Activated B cell treated with CpG ODN at 0.5 μM for 24 hours (primary cell): ENCODE data around the gene SH3RF1. TPM values are rescaled to one million over a fixed set of nuclear protein-coding genes. Genes with fewer than 3 reads are reported as not detected.

Source experiments
- ATAC-seq: fragments of 200-7000 bp; cut with Tn5 transposase; one replicate; pipeline ENCODE4 v1.10.0; 2021; ENCODE audit warnings: low read depth, mild to moderate bottlenecking, moderate library complexity
- CTCF ChIA-PET: fragments of 350-600 bp; sonication (Branson Sonifier 250); formaldehyde crosslinking; loops from one replicate; lab custom pipeline; 2021; ENCODE audit warnings: antibody characterized with exemption; lab: Charles Lee
- POLR2A ChIA-PET: fragments of 350-600 bp; sonication (Branson Sonifier 250); formaldehyde crosslinking; loops from one replicate; lab custom pipeline; 2021; ENCODE audit warnings: antibody characterized with exemption; lab: Charles Lee
- DNase-seq: peaks from one replicate; pipeline ENCODE4 v3.0.0; 2022
- H3K27ac Mint-ChIP-seq: one replicate; pipeline ENCODE4 v1.8.0; 2020; ENCODE audit warnings: mixed read lengths
- H3K27me3 Mint-ChIP-seq: one replicate; pipeline ENCODE4 v1.8.0; 2021; ENCODE audit warnings: mixed read lengths
- H3K36me3 Mint-ChIP-seq: one replicate; pipeline ENCODE4 v1.8.0; 2021; ENCODE audit warnings: low read depth, mixed read lengths
- H3K4me1 Mint-ChIP-seq: one replicate; pipeline ENCODE4 v1.8.0; 2021; ENCODE audit warnings: mixed read lengths
- H3K4me3 Mint-ChIP-seq: one replicate; pipeline ENCODE4 v1.8.0; 2020; ENCODE audit warnings: mild to moderate bottlenecking, mixed read lengths
- H3K9me3 Mint-ChIP-seq: one replicate; pipeline ENCODE4 v1.8.0; 2020; ENCODE audit warnings: mixed read lengths
- intact Hi-C: fragments of 100-400 bp; cut with micrococcal nuclease; formaldehyde crosslinking; loops from one replicate; pipeline ENCODE4 v1.15.1; 2024
- total RNA-seq: library from RNA; stranded (reverse); gene quantifications from 2 replicates; pipeline ENCODE4 v1.2.3, GENCODE V29; 2022
- TF ChIP-seq, protein P1 (sequence below): fragments of 200-600 bp; IDR thresholded peaks from one replicate; pipeline ENCODE4 v1.8.0; 2022; ENCODE audit warnings: antibody characterized with exemption, mild to moderate bottlenecking

SH3RF1 gene
- total RNA-seq, 1 donor from 2014 or later, result 7.1 TPM

DNA sequence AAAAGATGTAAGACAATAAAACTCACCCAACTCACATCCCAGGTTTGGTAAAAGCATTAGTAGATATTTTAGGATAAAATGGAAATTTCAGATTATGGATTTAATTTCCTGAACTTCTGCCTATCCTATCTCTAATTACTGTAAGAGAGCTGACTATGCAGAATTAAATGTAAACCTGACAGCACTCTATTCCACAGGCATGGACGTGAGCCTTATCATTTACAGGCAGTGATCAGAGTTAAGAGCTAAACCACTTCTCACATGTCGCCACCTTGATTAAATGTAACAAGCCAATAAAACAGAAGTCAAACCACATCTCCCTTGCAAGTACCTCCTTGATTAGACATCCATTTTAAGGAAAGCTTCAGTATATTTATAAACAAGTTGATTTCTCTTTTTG is 163.2 kb downstream of the SH3RF1 start:
- Mint-ChIP-seq H3K27ac (no peak overlapping the region), H3K4me3 (no peak overlapping the region), H3K36me3 (peaks cover 16% of the 10 kb centered on the region), H3K9me3 (no peaks in the 10 kb centered on the region), H3K27me3 (no peaks in the 10 kb centered on the region), H3K4me1 (no peaks in the 10 kb centered on the region)
- TF ChIP-seq, protein P1, sequence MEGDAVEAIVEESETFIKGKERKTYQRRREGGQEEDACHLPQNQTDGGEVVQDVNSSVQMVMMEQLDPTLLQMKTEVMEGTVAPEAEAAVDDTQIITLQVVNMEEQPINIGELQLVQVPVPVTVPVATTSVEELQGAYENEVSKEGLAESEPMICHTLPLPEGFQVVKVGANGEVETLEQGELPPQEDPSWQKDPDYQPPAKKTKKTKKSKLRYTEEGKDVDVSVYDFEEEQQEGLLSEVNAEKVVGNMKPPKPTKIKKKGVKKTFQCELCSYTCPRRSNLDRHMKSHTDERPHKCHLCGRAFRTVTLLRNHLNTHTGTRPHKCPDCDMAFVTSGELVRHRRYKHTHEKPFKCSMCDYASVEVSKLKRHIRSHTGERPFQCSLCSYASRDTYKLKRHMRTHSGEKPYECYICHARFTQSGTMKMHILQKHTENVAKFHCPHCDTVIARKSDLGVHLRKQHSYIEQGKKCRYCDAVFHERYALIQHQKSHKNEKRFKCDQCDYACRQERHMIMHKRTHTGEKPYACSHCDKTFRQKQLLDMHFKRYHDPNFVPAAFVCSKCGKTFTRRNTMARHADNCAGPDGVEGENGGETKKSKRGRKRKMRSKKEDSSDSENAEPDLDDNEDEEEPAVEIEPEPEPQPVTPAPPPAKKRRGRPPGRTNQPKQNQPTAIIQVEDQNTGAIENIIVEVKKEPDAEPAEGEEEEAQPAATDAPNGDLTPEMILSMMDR, result no peak
- CTCF ChIA-PET, result no interaction called here
- POLR2A ChIA-PET, result no interaction called here
- intact Hi-C loops, result no loop called here
- DNase-seq, result no peak
- no peak for ATAC-seq

DNA sequence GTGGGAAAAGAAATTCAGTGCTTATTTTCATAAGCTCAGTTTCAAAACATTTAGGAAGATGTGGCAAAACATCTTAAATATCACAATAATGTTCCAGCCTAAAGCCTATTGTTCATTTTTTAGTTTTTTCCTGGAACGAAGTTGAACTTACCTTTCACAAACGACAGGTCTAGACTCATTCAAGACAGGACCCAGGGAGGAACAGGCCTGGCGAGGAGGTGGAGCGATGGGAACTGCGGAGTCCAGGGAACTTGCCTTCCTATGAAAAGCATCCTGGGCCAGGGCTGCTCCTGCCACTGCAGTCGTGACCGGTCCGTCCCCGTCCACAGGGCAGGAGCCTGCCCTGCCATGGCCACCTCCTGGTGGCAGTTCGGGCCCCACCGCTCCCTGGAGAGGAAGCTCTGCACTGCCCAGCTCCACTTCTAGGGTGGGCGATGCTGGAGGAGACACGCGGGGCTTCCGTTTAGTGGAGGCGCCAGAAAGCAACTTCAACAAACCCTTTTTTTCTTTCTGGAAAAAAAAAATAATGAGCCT is 164.0 kb downstream of the SH3RF1 start:
- POLR2A ChIA-PET, result no interaction called here
- TF ChIP-seq, protein P1, result no peak
- Mint-ChIP-seq H3K4me3 (no peak overlapping the region), H3K27ac (no peak overlapping the region), H3K4me1 (no peaks in the 10 kb centered on the region), H3K36me3 (peaks cover 16% of the 10 kb centered on the region), H3K9me3 (no peaks in the 10 kb centered on the region), H3K27me3 (no peaks in the 10 kb centered on the region)
- CTCF ChIA-PET, result no interaction called here
- ATAC-seq, result no peak
- intact Hi-C loops, result no loop called here
- no peak for DNase-seq

DNA sequence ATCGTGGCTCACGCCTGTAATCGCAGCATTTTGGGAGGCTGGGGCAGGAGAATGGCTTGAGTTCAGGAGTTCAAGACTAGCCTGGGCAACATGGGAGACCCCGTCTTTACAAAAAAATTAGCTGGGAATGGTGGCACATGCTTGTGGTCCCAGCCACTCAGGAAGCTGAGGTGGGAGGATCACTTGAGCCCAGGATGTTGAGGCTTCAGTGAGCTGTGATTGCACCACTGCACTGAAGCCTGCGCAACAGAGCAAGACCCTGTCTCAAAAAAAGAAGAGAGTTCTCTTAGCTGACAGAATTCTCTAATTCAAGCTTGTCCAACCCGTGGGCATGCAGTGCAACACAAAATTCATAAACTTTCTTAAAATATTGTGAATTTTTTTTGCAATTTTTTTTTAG is 165.1 kb downstream of the SH3RF1 start:
- Mint-ChIP-seq H3K4me3 (no peak overlapping the region), H3K27me3 (no peaks in the 10 kb centered on the region), H3K4me1 (peaks cover 2% of the 10 kb centered on the region), H3K27ac (no peak overlapping the region), H3K36me3 (peaks cover 14% of the 10 kb centered on the region), H3K9me3 (no peaks in the 10 kb centered on the region)
- TF ChIP-seq, protein P1, result no peak
- intact Hi-C loops, result no loop called here
- ChIA-PET POLR2A (no interaction called here), CTCF (no interaction called here)
- DNase-seq (no peak), ATAC-seq (no peak)

DNA sequence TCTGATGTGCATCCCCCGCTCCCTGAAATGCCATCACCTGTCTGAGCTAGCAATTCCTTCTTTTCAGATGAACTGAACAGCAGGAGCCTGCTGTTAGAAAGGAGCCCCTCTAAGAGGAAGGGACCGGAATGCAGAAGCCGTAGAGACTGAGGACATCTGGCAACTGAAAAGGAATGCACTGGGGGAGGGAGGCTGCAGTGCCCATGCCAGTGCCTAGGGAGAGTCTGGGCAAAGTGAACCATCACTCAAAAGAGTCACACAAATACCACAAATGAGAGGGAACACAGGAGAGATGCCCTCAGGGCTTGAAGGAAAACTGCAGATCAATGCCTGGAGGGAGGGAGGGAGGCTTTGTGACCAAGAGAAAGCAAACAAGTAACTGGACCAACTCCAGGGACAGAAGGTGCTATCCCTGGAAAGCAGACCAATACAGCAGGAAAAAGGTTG is 166.8 kb downstream of the SH3RF1 start:
- ATAC-seq, result no peak
- Mint-ChIP-seq H3K27me3 (no peaks in the 10 kb centered on the region), H3K36me3 (peaks cover 11% of the 10 kb centered on the region), H3K4me1 (peaks cover 18% of the 10 kb centered on the region), H3K4me3 (no peak overlapping the region), H3K9me3 (no peaks in the 10 kb centered on the region), H3K27ac (no peak overlapping the region)
- intact Hi-C loops, result no loop called here
- CTCF ChIA-PET, result no interaction called here
- DNase-seq, result no peak
- TF ChIP-seq, protein P1, result no peak
- POLR2A ChIA-PET, result no interaction called here

DNA sequence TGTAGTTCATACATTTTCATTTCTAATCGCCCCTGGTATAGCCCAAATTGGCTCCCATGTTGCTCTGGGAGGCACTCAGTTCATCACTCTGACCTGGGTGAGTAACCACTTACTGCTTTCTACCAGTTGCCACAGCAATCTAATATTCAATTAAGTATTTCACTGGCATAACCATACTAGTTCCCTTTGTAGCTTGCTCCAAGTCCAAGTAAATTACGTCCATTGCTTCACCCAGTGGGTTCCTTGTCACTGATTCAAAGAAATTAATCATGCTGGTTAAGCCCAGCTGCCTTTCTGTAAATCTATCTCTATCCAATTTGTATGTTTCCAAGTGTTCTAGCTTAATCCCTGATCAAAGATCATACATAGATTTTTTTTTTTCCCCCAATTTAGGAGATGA is 168.7 kb downstream of the SH3RF1 start:
- Mint-ChIP-seq H3K36me3 (peaks cover 5% of the 10 kb centered on the region), H3K27ac (peak overlapping the region; percentile 38), H3K27me3 (no peaks in the 10 kb centered on the region), H3K4me1 (peaks cover 34% of the 10 kb centered on the region), H3K4me3 (no peak overlapping the region), H3K9me3 (no peaks in the 10 kb centered on the region)
- POLR2A ChIA-PET, result no interaction called here
- TF ChIP-seq, protein P1, result no peak
- CTCF ChIA-PET, result no interaction called here
- intact Hi-C loops, result no loop called here
- DNase-seq, result no peak
- ATAC-seq, result no peak
